ENCODE data around the gene ADGRB3.

ADGRB3 gene

GRCh38 chr6:68679399-68679798 lies 44.3 kb downstream of the ADGRB3 start:
- H3K4me1 ChIP-seq (ENCODE audit: low read length) = no peaks in the 10 kb centered on the region
- no peak overlapping the region for H3K4me2 ChIP-seq (ENCODE audit: low read depth, low read length)
- no peaks in the 10 kb centered on the region for H3F3A ChIP-seq (ENCODE audit: insufficient read depth, low read length)
- H3K9ac ChIP-seq (ENCODE audit: low read length) = no peak overlapping the region
- H3K27me3 ChIP-seq (replicated peaks; ENCODE audit: insufficient read depth, low read length) = no peaks in the 10 kb centered on the region
- no peak for DNase-seq
- H3K36me3 ChIP-seq (replicated peaks; ENCODE audit: insufficient read depth, low read length) = no peaks in the 10 kb centered on the region
- no peaks in the 10 kb centered on the region for H4K20me1 ChIP-seq (ENCODE audit: insufficient read depth, low read length)
- no peaks in the 10 kb centered on the region for H3K9me3 ChIP-seq (replicated peaks; ENCODE audit: insufficient read depth, low read length)
- no peak overlapping the region for H2AFZ ChIP-seq (ENCODE audit: low read length)
- TF ChIP-seq EZH2 (optimal IDR thresholded peaks at IDR 0.05; ENCODE audit: low read depth, low read length) (no peak), EZH2phosphoT487 (IDR thresholded peaks at IDR 0.05; ENCODE audit: low read length) (no peak), CTCF (IDR thresholded peaks at IDR 0.05; ENCODE audit: low read length) (no peak)
- no peak overlapping the region for H3K27ac ChIP-seq (ENCODE audit: low read length)
- no peaks in the 10 kb centered on the region for H3K79me2 ChIP-seq (ENCODE audit: low read length)
- H3K4me3 ChIP-seq (ENCODE audit: low read length) = no peak overlapping the region
- H3K9me2 ChIP-seq (replicated peaks; ENCODE audit: insufficient read depth, low read length) = no peaks in the 10 kb centered on the region

- Histone ChIP-seq H3K9me3 (replicated peaks; ENCODE audit: insufficient read depth, low read length) (no peaks in the 10 kb centered on the region), H3K79me2 (ENCODE audit: low read length) (no peaks in the 10 kb centered on the region), H3K9ac (ENCODE audit: low read length) (no peak overlapping the region), H3K27me3 (replicated peaks; ENCODE audit: insufficient read depth, low read length) (no peaks in the 10 kb centered on the region), H3K36me3 (replicated peaks; ENCODE audit: insufficient read depth, low read length) (no peaks in the 10 kb centered on the region), H3K4me2 (ENCODE audit: low read depth, low read length) (no peak overlapping the region), H2AFZ (ENCODE audit: low read length) (no peak overlapping the region), H3K4me1 (ENCODE audit: low read length) (no peaks in the 10 kb centered on the region), H3K9me2 (replicated peaks; ENCODE audit: insufficient read depth, low read length) (no peaks in the 10 kb centered on the region), H3F3A (ENCODE audit: insufficient read depth, low read length) (no peaks in the 10 kb centered on the region), H3K4me3 (ENCODE audit: low read length) (no peak overlapping the region), H4K20me1 (ENCODE audit: insufficient read depth, low read length) (no peaks in the 10 kb centered on the region), H3K27ac (ENCODE audit: low read length) (no peak overlapping the region)
- TF ChIP-seq EZH2 (optimal IDR thresholded peaks at IDR 0.05; ENCODE audit: low read depth, low read length) (no peak), CTCF (IDR thresholded peaks at IDR 0.05; ENCODE audit: low read length) (no peak), EZH2phosphoT487 (IDR thresholded peaks at IDR 0.05; ENCODE audit: low read length) (no peak)
- no peak for DNase-seq
Measured at GRCh38 chr6:68680264-68680663, 45.2 kb downstream of the ADGRB3 start.

GRCh38 chr6:68689910-68690309 lies 54.8 kb downstream of the ADGRB3 start:
- DNase-seq = peak; percentile 9
- Histone ChIP-seq H3K4me2 (ENCODE audit: low read depth, low read length) (no peak overlapping the region), H3K9me2 (replicated peaks; ENCODE audit: insufficient read depth, low read length) (no peaks in the 10 kb centered on the region), H3K4me3 (ENCODE audit: low read length) (no peak overlapping the region), H3F3A (ENCODE audit: insufficient read depth, low read length) (no peaks in the 10 kb centered on the region), H3K4me1 (ENCODE audit: low read length) (peaks cover 6% of the 10 kb centered on the region; the same call in 1 of the 2 replicates), H3K9me3 (replicated peaks; ENCODE audit: insufficient read depth, low read length) (no peaks in the 10 kb centered on the region), H3K27me3 (replicated peaks; ENCODE audit: insufficient read depth, low read length) (no peaks in the 10 kb centered on the region), H3K36me3 (replicated peaks; ENCODE audit: insufficient read depth, low read length) (no peaks in the 10 kb centered on the region), H3K27ac (ENCODE audit: low read length) (no peak overlapping the region), H2AFZ (ENCODE audit: low read length) (no peak overlapping the region), H3K9ac (ENCODE audit: low read length) (no peak overlapping the region), H3K79me2 (ENCODE audit: low read length) (no peaks in the 10 kb centered on the region), H4K20me1 (ENCODE audit: insufficient read depth, low read length) (no peaks in the 10 kb centered on the region)
- TF ChIP-seq EZH2 (optimal IDR thresholded peaks at IDR 0.05; ENCODE audit: low read depth, low read length) = no peak
- TF ChIP-seq EZH2phosphoT487 (IDR thresholded peaks at IDR 0.05; ENCODE audit: low read length) = no peak

GRCh38 chr6:68691120-68691519 lies 56.0 kb downstream of the ADGRB3 start:
- no peaks in the 10 kb centered on the region for H3K79me2 ChIP-seq (ENCODE audit: low read length)
- no peaks in the 10 kb centered on the region for H3K9me3 ChIP-seq (replicated peaks; ENCODE audit: insufficient read depth, low read length)
- H3K36me3 ChIP-seq (replicated peaks; ENCODE audit: insufficient read depth, low read length) = no peaks in the 10 kb centered on the region
- H4K20me1 ChIP-seq (ENCODE audit: insufficient read depth, low read length) = no peaks in the 10 kb centered on the region
- no peak overlapping the region for H3K4me3 ChIP-seq (ENCODE audit: low read length)
- H3K27ac ChIP-seq (ENCODE audit: low read length) = no peak overlapping the region
- no peak overlapping the region for H3K9ac ChIP-seq (ENCODE audit: low read length)
- DNase-seq = no peak
- H3K4me1 ChIP-seq (ENCODE audit: low read length) = peaks cover 6% of the 10 kb centered on the region; the same call in 1 of the 2 replicates
- H2AFZ ChIP-seq (ENCODE audit: low read length) = no peak overlapping the region
- H3K4me2 ChIP-seq (ENCODE audit: low read depth, low read length) = no peak overlapping the region
- no peaks in the 10 kb centered on the region for H3F3A ChIP-seq (ENCODE audit: insufficient read depth, low read length)
- TF ChIP-seq CTCF (IDR thresholded peaks at IDR 0.05; ENCODE audit: low read length) = no peak
- TF ChIP-seq EZH2phosphoT487 (IDR thresholded peaks at IDR 0.05; ENCODE audit: low read length) = no peak
- no peak for TF ChIP-seq EZH2 (optimal IDR thresholded peaks at IDR 0.05; ENCODE audit: low read depth, low read length)
- H3K27me3 ChIP-seq (replicated peaks; ENCODE audit: insufficient read depth, low read length) = no peaks in the 10 kb centered on the region
- H3K9me2 ChIP-seq (replicated peaks; ENCODE audit: insufficient read depth, low read length) = no peaks in the 10 kb centered on the region
